ENCODE measurements around the gene TMEM178B.

TMEM178B gene

DNA sequence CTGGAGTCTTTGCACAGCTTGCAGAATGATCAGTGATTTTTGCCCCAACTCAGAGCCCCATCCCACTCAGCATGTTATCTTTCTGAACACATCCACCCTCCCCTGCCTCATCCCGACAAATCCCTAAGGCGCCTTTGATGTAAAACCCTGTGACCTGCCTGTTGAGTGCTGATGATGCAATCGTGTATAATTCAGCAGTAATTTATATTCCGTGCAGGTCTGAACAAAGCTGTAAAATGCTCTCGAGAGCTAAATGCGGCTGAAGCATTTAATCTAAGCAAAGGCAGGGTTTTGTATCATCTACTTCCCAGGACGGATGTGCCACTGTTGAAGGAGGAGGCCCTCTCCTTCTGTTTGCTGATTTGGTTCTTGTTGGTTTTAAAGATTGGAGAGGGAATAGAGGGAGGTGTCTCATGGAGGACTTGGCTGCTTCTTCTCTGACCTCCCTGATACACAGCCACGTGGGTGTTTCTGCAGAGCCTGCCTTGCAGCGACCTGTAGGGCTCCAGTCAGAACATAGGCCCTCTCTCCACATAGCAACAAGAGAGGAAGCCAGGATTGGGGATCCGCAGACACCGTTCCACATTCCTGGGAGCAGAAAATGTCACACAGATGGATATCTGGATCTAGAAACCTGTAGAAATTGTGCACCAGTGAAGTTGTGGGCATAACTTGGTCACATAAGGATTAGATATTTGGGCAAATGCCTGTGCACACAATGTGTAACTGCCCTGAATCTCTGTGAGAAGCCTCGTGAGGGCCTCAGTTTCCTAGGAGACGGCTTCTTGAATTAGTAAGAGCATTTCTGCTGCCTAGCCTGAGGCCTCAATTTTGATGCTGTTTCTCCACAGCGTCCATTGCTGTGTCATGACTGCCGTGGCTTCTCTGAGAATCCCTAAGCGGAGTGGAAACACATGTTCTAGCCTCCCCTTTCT lies 387.2 kb downstream of the TMEM178B start:
- Histone ChIP-seq H3K36me3 (ENCODE audit: insufficient read depth, low read length) (no peaks in the 10 kb centered on the region), H3K27ac (peak overlapping the region; percentile 96), H3K4me3 (peak overlapping the region; percentile 69), H3K9me3 (ENCODE audit: low read depth, low read length) (no peaks in the 10 kb centered on the region), H3K9ac (ENCODE audit: insufficient read length) (peak overlapping the region; percentile 67)
- TF ChIP-seq POLR2AphosphoS5 (IDR thresholded peaks at IDR 0.05; ENCODE audit: borderline replicate concordance, low read depth, low read length) (peak; percentile 37; the same call in 1 of the 2 replicates), FOXP2 (optimal IDR thresholded peaks at IDR 0.05; ENCODE audit: control extremely low read depth, extremely low read length, insufficient read depth) (no peak)
- peak; percentile 92 for DNase-seq (ENCODE audit: low read depth, low spot score)

DNA sequence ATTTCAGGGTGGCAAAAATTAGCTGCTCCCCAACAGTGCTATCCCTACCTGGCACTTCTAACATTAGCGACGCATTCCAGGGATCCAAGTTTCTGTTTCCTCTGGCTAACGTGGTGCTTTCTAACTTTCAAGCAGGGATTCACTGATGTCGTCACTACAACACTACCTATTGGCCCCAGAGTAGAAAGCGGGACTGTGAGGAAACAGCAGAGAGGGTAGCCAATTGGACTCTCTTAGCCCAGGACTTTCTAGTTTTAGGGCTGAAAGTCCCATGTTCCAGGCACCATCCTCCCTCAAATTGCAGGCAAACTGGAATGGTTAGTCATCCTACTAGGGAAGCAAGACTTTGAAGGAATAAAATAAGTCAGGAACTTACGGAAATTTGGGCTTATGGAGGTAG lies 388.1 kb downstream of the TMEM178B start:
- DNase-seq (ENCODE audit: low read depth, low spot score), result no peak
- peak overlapping the region; percentile 96 for H3K27ac ChIP-seq
- no peaks in the 10 kb centered on the region for H3K9me3 ChIP-seq (ENCODE audit: low read depth, low read length)
- no peak overlapping the region for H3K4me3 ChIP-seq
- H3K36me3 ChIP-seq (ENCODE audit: insufficient read depth, low read length), result no peaks in the 10 kb centered on the region
- H3K9ac ChIP-seq (ENCODE audit: insufficient read length), result no peak overlapping the region
- no peak for TF ChIP-seq FOXP2 (optimal IDR thresholded peaks at IDR 0.05; ENCODE audit: control extremely low read depth, extremely low read length, insufficient read depth)
- no peak for TF ChIP-seq EZH2 (IDR thresholded peaks at IDR 0.05)
- TF ChIP-seq POLR2AphosphoS5 (IDR thresholded peaks at IDR 0.05; ENCODE audit: borderline replicate concordance, low read depth, low read length), result no peak

DNA sequence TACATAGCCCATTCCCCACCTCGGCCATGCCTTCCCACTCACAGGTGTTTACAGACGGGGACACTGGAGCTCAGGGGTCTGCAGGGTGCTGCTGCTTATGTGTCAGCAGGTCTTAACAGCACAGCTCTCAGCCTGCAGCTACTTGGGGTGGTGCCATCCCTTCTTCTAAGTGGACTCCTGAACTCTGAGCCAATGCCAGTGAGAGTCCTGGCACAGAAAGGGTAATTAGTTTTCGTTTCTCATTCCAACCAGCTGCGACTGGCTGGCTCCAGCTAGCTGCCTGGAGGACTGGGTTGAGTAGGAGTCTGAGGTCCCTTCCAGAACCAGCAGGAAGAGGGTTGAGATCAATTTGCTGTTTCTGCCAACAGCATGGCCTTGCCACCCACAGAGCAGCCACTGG lies 389.1 kb downstream of the TMEM178B start:
- Histone ChIP-seq H3K4me3 (no peak overlapping the region), H3K9ac (ENCODE audit: insufficient read length) (no peak overlapping the region), H3K27ac (no peak overlapping the region), H3K36me3 (ENCODE audit: insufficient read depth, low read length) (no peaks in the 10 kb centered on the region), H3K9me3 (ENCODE audit: low read depth, low read length) (no peaks in the 10 kb centered on the region)
- no peak for TF ChIP-seq POLR2AphosphoS5 (IDR thresholded peaks at IDR 0.05; ENCODE audit: borderline replicate concordance, low read depth, low read length)
- TF ChIP-seq EZH2 (IDR thresholded peaks at IDR 0.05), result no peak
- no peak for DNase-seq (ENCODE audit: low read depth, low spot score)

DNA sequence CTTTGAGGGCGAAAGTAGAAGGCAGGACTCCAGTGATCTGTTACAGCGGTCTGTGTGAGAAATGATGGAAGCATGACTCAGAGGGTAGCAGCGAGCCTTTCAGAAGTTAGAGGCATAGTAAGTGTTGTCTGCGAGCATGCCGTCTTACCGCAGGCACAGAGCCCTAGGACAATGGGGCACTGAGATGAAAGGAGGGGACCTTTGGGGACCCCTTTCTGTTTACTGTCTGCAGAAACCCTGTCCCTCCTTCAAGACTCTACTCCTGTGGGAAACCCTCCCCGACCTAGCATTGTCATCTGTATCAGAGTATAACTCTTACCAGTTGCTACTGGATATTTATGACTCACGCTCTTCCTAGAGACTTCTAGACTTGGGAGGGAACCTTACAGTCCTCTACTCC lies 390.1 kb downstream of the TMEM178B start:
- no peaks in the 10 kb centered on the region for H3K9me3 ChIP-seq (ENCODE audit: low read depth, low read length)
- no peak overlapping the region for H3K27ac ChIP-seq
- H3K36me3 ChIP-seq (ENCODE audit: insufficient read depth, low read length), result no peaks in the 10 kb centered on the region
- no peak overlapping the region for H3K9ac ChIP-seq (ENCODE audit: insufficient read length)
- no peak for DNase-seq (ENCODE audit: low read depth, low spot score)
- no peak overlapping the region for H3K4me3 ChIP-seq
- no peak for TF ChIP-seq POLR2AphosphoS5 (IDR thresholded peaks at IDR 0.05; ENCODE audit: borderline replicate concordance, low read depth, low read length)
- TF ChIP-seq EZH2 (IDR thresholded peaks at IDR 0.05), result no peak
- no peak for TF ChIP-seq FOXP2 (optimal IDR thresholded peaks at IDR 0.05; ENCODE audit: control extremely low read depth, extremely low read length, insufficient read depth)

DNA sequence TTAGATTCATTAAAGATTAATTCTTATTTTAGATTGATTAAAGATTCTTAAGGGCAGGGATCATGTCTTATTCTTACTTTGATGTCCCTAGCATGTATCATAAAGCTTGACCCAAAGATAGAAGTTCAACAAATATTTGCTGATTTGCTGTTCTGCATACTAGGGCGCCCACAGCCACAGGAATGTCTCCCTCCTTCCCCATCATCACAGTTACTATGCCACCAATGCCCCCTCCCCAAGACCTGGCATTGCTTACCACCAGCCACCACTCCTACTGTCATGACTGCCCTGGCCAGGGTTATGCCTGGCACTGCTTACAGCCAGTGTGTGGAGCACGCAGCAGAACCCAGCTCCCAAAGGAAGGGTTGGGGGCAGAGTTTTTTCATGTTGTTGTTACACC lies 390.7 kb downstream of the TMEM178B start:
- TF ChIP-seq POLR2AphosphoS5 (IDR thresholded peaks at IDR 0.05; ENCODE audit: borderline replicate concordance, low read depth, low read length) (no peak), EZH2 (IDR thresholded peaks at IDR 0.05) (no peak), FOXP2 (optimal IDR thresholded peaks at IDR 0.05; ENCODE audit: control extremely low read depth, extremely low read length, insufficient read depth) (no peak)
- H3K9ac ChIP-seq (ENCODE audit: insufficient read length), result no peak overlapping the region
- H3K9me3 ChIP-seq (ENCODE audit: low read depth, low read length), result no peaks in the 10 kb centered on the region
- H3K36me3 ChIP-seq (ENCODE audit: insufficient read depth, low read length), result no peaks in the 10 kb centered on the region
- H3K4me3 ChIP-seq, result no peak overlapping the region
- no peak for DNase-seq (ENCODE audit: low read depth, low spot score)
- no peak overlapping the region for H3K27ac ChIP-seq

DNA sequence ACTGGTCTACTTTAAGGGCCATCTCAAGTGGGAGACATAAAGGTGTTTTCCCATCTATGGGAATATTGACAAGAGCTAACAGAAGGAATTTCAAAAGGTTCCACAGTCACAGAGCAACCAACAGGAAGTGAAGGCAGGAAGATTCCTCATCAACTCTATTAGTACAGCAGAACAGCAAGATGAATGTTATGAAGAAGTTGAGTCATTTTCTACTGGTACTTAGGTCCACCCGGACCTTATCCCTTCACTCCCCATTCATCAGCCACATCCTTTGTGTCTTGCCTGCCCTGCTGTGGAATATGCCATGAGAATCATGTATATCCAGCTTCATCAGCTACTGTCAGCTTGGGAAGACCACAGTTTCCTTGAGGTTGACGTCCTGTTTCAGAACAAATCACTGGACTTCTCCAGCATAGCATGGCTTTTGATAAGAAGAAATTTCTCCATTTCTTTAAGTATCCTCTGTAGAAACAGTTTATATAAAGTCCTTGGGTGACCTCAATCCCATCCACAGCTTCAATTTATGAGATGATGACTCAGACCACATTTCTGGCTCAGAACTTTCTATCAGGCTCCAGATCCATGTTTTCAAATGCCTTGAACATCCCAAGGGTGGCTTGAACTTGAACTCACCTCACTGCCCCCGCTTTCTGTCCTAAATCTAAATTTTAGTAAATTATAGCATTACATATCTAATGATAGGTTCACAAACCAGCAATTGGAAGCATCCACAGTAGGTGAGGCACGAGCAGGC lies 392.5 kb downstream of the TMEM178B start:
- no peak for DNase-seq (ENCODE audit: low read depth, low spot score)
- no peaks in the 10 kb centered on the region for H3K9me3 ChIP-seq (ENCODE audit: low read depth, low read length)
- no peaks in the 10 kb centered on the region for H3K36me3 ChIP-seq (ENCODE audit: insufficient read depth, low read length)
- TF ChIP-seq FOXP2 (optimal IDR thresholded peaks at IDR 0.05; ENCODE audit: control extremely low read depth, extremely low read length, insufficient read depth) (no peak), POLR2AphosphoS5 (IDR thresholded peaks at IDR 0.05; ENCODE audit: borderline replicate concordance, low read depth, low read length) (no peak), EZH2 (IDR thresholded peaks at IDR 0.05) (no peak)
- H3K4me3 ChIP-seq, result no peak overlapping the region
- no peak overlapping the region for H3K9ac ChIP-seq (ENCODE audit: insufficient read length)
- H3K27ac ChIP-seq, result no peak overlapping the region

DNA sequence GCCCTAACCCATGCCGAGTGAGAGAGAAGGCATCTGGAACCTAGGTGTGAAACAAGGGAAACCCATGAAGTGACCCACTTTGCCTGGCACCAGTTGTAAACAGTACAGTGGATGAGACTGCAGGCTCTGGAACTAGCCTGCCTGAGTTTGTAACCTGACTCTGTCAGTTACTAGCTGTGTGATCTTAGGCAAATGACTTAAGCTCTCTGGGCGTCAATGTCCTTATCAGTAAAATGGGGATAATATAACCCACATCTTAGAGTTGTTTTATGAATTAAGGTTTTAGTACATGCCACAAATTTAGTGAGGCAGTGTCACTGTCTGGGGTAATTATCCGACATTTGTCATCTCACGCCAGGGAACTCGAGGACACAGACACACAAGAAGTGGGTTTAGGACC lies 394.5 kb downstream of the TMEM178B start:
- H3K36me3 ChIP-seq (ENCODE audit: insufficient read depth, low read length), result no peaks in the 10 kb centered on the region
- no peak overlapping the region for H3K27ac ChIP-seq
- no peak overlapping the region for H3K4me3 ChIP-seq
- no peaks in the 10 kb centered on the region for H3K9me3 ChIP-seq (ENCODE audit: low read depth, low read length)
- DNase-seq (ENCODE audit: low read depth, low spot score), result no peak
- no peak for TF ChIP-seq POLR2AphosphoS5 (IDR thresholded peaks at IDR 0.05; ENCODE audit: borderline replicate concordance, low read depth, low read length)
- TF ChIP-seq FOXP2 (optimal IDR thresholded peaks at IDR 0.05; ENCODE audit: control extremely low read depth, extremely low read length, insufficient read depth), result no peak
- TF ChIP-seq EZH2 (IDR thresholded peaks at IDR 0.05), result no peak
- no peak overlapping the region for H3K9ac ChIP-seq (ENCODE audit: insufficient read length)

DNA sequence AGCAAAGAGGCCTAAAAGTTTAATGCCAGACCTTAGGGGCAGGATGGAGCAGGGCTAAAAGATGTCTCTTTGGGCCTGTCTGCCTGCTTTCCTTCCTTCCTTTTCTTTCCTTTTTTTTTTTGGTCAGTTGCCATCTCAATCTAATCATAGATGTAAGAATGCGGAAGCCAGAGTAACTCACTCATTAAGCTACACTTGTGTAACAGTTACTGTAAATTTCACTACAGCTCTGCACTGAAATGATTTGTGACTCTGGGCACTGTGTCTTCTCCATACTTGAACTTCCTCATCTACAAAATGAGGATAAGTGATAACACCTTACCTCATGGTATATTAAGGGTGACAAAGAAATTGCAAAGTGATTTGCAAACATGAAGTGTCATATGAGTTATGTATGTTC lies 401.8 kb downstream of the TMEM178B start:
- Histone ChIP-seq H3K9me3 (ENCODE audit: low read depth, low read length) (no peaks in the 10 kb centered on the region), H3K4me3 (no peak overlapping the region), H3K27ac (no peak overlapping the region), H3K9ac (ENCODE audit: insufficient read length) (no peak overlapping the region), H3K36me3 (ENCODE audit: insufficient read depth, low read length) (no peaks in the 10 kb centered on the region)
- TF ChIP-seq EZH2 (IDR thresholded peaks at IDR 0.05), result no peak
- no peak for TF ChIP-seq FOXP2 (optimal IDR thresholded peaks at IDR 0.05; ENCODE audit: control extremely low read depth, extremely low read length, insufficient read depth)
- no peak for DNase-seq (ENCODE audit: low read depth, low spot score)
